ENCODE data around the gene CYB561D1.
"Not testable (repeated sequence)": the region's sequence is repeated elsewhere in the genome, so short reads cannot be mapped to it uniquely, and the experiment has no call there.

The CYB561D1 gene

GRCh38 chr1:109493805-109494539 is at the start of gene CYB561D1:
CYB561D1 (plus strand) TSS chr1:109494094; CDS start chr1:109494140, 46 bp downstream.
- DNase-seq (ENCODE audit: low read depth), result peak; percentile 87

GRCh38 chr1:109444346-109444745 is 49.5 kb upstream of the CYB561D1 start:
- no peak for DNase-seq (ENCODE audit: low read depth)

- not testable (repeated sequence) for DNase-seq (ENCODE audit: low read depth)
Measured at GRCh38 chr1:109445949-109446695, 47.8 kb upstream of the CYB561D1 start.

GRCh38 chr1:109447524-109447923 is 46.4 kb upstream of the CYB561D1 start:
- DNase-seq (ENCODE audit: low read depth), result no peak

GRCh38 chr1:109454497-109455133 is 39.3 kb upstream of the CYB561D1 start:
- DNase-seq (ENCODE audit: low read depth), result no peak

- no peak for DNase-seq (ENCODE audit: low read depth)
Measured at GRCh38 chr1:109457819-109458218, 36.1 kb upstream of the CYB561D1 start.

- no peak for DNase-seq (ENCODE audit: low read depth)
Measured at GRCh38 chr1:109466125-109466451, 27.8 kb upstream of the CYB561D1 start.

- DNase-seq (ENCODE audit: low read depth), result no peak
Measured at GRCh38 chr1:109466452-109467300, 27.2 kb upstream of the CYB561D1 start, which contains the start of gene SYPL2. SYPL2 (plus strand) TSS chr1:109466546; CDS start chr1:109466844, 298 bp downstream.

- no peak for DNase-seq (ENCODE audit: low read depth)
Measured at GRCh38 chr1:109467301-109467777, 26.6 kb upstream of the CYB561D1 start.

GRCh38 chr1:109468061-109468460 is 25.8 kb upstream of the CYB561D1 start:
- no peak for DNase-seq (ENCODE audit: low read depth)

DNA sequence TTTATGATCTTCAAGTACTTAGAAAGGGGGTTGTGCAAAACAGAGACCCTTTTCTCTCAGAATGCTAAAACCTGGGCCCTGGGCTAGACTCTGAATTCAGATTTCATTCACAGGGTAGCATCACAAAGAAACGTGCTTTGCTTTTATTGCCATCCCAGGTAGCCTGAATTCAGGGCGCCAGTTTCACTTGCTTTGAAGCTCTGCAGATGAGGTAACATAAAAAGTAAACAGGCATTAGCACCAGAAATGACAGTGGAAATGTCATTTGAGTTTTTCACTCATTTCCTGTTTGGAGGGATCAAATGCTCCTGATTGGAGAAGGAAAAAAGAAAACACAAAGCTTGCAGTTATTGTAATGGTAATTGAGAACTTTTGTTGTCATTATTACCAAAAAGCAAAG is 25.0 kb upstream of the CYB561D1 start:
- no peak for DNase-seq (ENCODE audit: low read depth)

DNA sequence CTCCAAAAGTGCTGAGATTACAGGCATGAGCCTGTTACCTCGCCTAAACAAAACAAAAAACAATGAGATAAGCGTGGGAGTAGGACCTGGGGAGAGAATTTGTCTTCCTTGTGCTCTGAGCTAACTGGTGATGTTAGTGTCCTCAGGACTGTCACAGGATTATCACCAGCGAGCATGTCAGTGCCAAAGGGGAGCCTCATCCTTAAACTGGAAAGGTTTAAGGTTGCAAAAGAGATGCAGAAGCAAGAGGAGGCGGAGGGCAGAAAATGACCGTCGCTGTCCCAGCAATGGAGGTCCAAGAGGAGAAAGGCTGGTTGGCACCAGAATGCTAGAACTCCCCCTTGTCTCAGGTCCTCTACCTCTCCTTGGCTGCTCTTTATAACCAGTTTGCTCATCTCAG is 23.6 kb upstream of the CYB561D1 start:
- no peak for DNase-seq (ENCODE audit: low read depth)

DNA sequence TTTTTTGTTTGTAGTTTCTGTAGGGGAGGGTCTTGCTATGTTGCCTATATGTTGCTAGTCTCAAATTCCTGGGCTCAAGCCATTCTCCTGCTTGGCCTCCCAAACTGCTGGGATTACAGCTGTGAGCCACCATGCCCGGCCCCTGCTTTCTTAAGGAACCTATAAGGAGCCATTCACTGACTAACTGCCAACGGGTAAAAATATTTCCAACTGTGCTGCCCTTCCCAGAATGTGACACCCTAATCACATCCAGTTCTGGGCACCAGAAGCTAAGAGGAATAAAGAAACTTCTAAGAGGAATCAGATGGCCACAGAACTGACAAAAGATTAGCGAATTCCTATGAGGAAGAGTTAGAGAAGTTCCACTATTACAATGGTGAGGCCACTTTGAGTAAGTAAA is 21.1 kb upstream of the CYB561D1 start:
- DNase-seq (ENCODE audit: low read depth), result no peak

GRCh38 chr1:109473284-109474057 is 20.4 kb upstream of the CYB561D1 start:
- DNase-seq (ENCODE audit: low read depth), result not testable (repeated sequence)

DNA sequence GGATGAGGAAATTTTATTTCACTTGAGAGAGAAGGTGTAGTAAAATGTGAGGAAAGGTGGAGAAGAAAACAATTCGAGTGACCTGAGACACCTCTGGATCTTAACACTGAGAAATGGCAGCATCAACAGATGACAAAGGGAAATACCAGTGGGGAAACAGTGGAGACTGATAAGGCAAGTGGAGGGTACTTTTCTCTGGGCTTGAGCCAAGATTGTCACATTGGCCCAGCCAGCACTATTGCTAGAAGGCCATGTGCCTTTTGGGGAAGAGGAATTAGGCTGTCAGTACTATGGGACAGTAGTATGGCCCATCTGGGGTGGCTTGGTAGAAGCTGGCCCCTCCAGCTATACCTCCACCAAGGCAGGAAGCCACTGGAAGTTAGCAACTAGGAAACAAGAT is 19.2 kb upstream of the CYB561D1 start:
- no peak for DNase-seq (ENCODE audit: low read depth)

- DNase-seq (ENCODE audit: low read depth), result no peak
Measured at GRCh38 chr1:109475261-109475660, 18.6 kb upstream of the CYB561D1 start.

DNA sequence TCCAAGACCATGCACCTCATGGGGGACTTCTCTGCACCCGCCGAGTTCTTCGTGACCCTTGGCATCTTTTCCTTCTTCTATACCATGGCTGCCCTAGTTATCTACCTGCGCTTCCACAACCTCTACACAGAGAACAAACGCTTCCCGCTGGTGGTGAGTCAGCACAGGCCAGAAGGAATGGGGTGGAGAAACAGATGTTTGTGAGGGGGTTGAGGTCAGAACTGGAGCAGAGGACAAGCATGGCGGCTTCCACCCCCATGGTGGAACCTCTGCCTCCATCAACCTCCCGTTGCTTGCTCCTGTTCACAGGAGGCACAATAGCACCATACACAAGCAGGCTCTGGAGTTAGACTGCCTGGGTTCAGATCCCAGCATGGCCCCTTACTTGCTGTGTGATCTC is 17.1 kb upstream of the CYB561D1 start:
- DNase-seq (ENCODE audit: low read depth), result no peak

- no peak for DNase-seq (ENCODE audit: low read depth)
Measured at GRCh38 chr1:109477821-109478220, 16.1 kb upstream of the CYB561D1 start.

- no peak for DNase-seq (ENCODE audit: low read depth)
Measured at GRCh38 chr1:109478806-109479205, 15.1 kb upstream of the CYB561D1 start.

DNA sequence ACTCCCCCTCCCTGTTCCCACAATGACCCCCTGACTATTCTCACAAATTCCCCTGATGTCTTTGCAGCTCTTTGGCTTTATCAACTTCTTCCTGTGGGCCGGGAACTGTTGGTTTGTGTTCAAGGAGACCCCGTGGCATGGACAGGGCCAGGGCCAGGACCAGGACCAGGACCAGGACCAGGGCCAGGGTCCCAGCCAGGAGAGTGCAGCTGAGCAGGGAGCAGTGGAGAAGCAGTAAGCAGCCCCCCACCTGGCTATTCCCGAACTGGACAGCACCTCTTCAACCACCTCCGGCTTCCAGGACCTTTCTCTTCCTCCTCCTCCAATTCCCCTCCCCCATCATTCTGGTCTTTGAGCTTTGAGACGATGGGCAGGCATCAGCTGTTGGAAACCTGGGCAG is 14.6 kb upstream of the CYB561D1 start:
- DNase-seq (ENCODE audit: low read depth), result no peak

DNA sequence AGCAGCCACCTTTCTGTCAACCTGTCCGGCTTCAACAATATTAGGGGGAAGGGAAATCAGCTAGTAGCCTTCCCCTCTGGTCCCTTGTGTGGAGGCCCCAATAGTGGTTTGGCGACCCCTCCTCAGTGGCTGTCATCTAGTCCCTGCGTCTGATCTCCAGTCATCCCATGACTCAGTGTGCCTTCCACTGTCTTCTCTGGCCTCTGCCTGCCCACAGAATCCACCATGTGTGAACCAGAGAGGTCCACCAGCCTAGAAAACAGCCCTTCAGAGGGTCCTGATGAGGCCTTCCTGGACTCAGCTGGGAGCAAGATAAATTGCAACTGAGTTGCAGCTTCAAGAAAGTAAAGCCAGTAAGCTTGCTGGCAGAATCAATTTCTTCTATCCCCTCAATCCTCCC is 14.0 kb upstream of the CYB561D1 start:
- no peak for DNase-seq (ENCODE audit: low read depth)

Measured in activated T-helper 1 cell treated with Interleukin-2 at 50 U/mL for 16 hours (primary cell).